HEK293 (cell line): ENCODE results near the gene KRTAP10-5.

ENCODE experiments used
- HOXA7 ChIP-seq: sonication (generic); formaldehyde crosslinking; IDR thresholded peaks from 2 replicates; pipeline ENCODE4 v1.8.1; 2022; ENCODE audit warnings: missing genetic modification reagents, borderline replicate concordance
- PRDM10 ChIP-seq: fragments of 450-650 bp; formaldehyde crosslinking; IDR thresholded peaks from 2 replicates; pipeline ENCODE4 v1.5.1; 2016; ENCODE audit warnings: missing biosample characterization, missing genetic modification characterization
- TCF7L2 ChIP-seq: IDR thresholded peaks from 2 replicates; pipeline ENCODE4 v1.6.1; 2011; ENCODE audit warnings: low read depth, mild to moderate bottlenecking, inconsistent platforms, low read length, moderate library complexity, borderline replicate concordance
- YY1 ChIP-seq: fragments of 450-650 bp; formaldehyde crosslinking; IDR thresholded peaks from 2 replicates; pipeline ENCODE4 v1.5.1; 2018; ENCODE audit warnings: missing biosample characterization, missing genetic modification characterization
- ZNF24 ChIP-seq: fragments of 450-650 bp; formaldehyde crosslinking; IDR thresholded peaks from 2 replicates; pipeline ENCODE4 v1.5.1; 2016; ENCODE audit warnings: missing biosample characterization, missing genetic modification characterization
- ZNF274 ChIP-seq, 2 experiments: fragments of 200-500 bp in 1 of 2; fragments of 450-650 bp in 1 of 2; sonication (Bioruptor generic) in 1 of 2; formaldehyde crosslinking in 1 of 2; IDR thresholded peaks; 2 replicates each; pipeline versions ENCODE4 v1.5.1 to v1.6.1; 2014 to 2016; ENCODE audit warnings: borderline replicate concordance in 1 of 2, inconsistent platforms in 1 of 2, low read length in 1 of 2, missing biosample characterization in 1 of 2, missing genetic modification characterization in 1 of 2
- ZNF433 ChIP-seq: fragments of 450-650 bp; formaldehyde crosslinking; IDR thresholded peaks from 2 replicates; pipeline ENCODE4 v1.5.1; 2016; ENCODE audit warnings: missing biosample characterization, missing genetic modification characterization, low read depth
- ZNF48 ChIP-seq: fragments of 450-650 bp; formaldehyde crosslinking; IDR thresholded peaks from 2 replicates; pipeline ENCODE4 v1.5.1; 2016; ENCODE audit warnings: missing biosample characterization, missing genetic modification characterization
- ZNF549 ChIP-seq: fragments of 450-650 bp; IDR thresholded peaks from 2 replicates; pipeline ENCODE4 v1.5.1; 2018; ENCODE audit warnings: missing biosample characterization, missing genetic modification characterization, mild to moderate bottlenecking, inconsistent platforms, moderate library complexity
- ZNF596 ChIP-seq: fragments of 450-650 bp; IDR thresholded peaks from 2 replicates; pipeline ENCODE4 v1.5.0; 2018; ENCODE audit warnings: missing biosample characterization, mild to moderate bottlenecking, missing genetic modification characterization, moderate library complexity
- TF ChIP-seq, protein P1 (sequence below): fragments of 450-650 bp; formaldehyde crosslinking; IDR thresholded peaks from 2 replicates; pipeline ENCODE4 v1.5.1; 2016; ENCODE audit warnings: missing biosample characterization, missing genetic modification characterization
- TF ChIP-seq, protein P2 (sequence below): fragments of 450-650 bp; formaldehyde crosslinking; IDR thresholded peaks from 2 replicates; pipeline ENCODE4 v1.5.1; 2017; ENCODE audit warnings: missing biosample characterization, missing genetic modification characterization

DNA sequence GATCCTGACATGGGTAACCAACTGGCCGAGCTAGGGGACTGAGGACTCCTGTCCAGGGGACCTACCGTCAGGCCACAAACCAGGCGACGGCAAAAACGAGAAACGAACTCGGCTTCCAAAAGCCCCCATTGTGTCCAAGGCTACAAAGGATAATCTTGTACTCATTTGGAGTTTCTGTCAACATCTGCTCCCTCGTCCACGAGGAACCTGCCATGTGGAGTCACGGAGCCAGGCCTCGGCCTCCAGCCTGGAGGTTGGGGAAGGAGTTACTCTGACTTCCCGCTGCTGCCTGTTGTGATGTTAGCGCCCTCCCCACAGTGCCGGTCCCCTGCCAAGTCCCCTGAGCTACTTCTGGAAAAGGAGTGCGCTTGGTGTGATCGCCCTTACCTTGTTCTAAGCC lies 47.7 kb downstream of the KRTAP10-5 start:
- TF ChIP-seq ZNF24 (tag by site-specific recombination) (no peak), HOXA7 (CRISPR knock-in tag) (no peak), ZNF48 (no peak), ZNF274 (IDR thresholded peaks at IDR 0.05; ENCODE audit: low read length) (no peak), ZNF274 (tag by site-specific recombination; IDR thresholded peaks at IDR 0.05; ENCODE audit: borderline replicate concordance) (no peak), PRDM10 (tag by site-specific recombination) (no peak), ZNF549 (tag by site-specific recombination) (no peak), YY1 (tag by site-specific recombination) (no peak), TCF7L2 (no peak), ZNF433 (tag by site-specific recombination) (no peak), ZNF596 (tag by site-specific recombination) (no peak)
- TF ChIP-seq, protein P1, sequence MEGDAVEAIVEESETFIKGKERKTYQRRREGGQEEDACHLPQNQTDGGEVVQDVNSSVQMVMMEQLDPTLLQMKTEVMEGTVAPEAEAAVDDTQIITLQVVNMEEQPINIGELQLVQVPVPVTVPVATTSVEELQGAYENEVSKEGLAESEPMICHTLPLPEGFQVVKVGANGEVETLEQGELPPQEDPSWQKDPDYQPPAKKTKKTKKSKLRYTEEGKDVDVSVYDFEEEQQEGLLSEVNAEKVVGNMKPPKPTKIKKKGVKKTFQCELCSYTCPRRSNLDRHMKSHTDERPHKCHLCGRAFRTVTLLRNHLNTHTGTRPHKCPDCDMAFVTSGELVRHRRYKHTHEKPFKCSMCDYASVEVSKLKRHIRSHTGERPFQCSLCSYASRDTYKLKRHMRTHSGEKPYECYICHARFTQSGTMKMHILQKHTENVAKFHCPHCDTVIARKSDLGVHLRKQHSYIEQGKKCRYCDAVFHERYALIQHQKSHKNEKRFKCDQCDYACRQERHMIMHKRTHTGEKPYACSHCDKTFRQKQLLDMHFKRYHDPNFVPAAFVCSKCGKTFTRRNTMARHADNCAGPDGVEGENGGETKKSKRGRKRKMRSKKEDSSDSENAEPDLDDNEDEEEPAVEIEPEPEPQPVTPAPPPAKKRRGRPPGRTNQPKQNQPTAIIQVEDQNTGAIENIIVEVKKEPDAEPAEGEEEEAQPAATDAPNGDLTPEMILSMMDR (tag by site-specific recombination) = no peak
- TF ChIP-seq, protein P2, sequence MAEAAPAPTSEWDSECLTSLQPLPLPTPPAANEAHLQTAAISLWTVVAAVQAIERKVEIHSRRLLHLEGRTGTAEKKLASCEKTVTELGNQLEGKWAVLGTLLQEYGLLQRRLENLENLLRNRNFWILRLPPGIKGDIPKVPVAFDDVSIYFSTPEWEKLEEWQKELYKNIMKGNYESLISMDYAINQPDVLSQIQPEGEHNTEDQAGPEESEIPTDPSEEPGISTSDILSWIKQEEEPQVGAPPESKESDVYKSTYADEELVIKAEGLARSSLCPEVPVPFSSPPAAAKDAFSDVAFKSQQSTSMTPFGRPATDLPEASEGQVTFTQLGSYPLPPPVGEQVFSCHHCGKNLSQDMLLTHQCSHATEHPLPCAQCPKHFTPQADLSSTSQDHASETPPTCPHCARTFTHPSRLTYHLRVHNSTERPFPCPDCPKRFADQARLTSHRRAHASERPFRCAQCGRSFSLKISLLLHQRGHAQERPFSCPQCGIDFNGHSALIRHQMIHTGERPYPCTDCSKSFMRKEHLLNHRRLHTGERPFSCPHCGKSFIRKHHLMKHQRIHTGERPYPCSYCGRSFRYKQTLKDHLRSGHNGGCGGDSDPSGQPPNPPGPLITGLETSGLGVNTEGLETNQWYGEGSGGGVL (tag by site-specific recombination) = no peak
